HUES64 (cell line): ENCODE results near the gene RYR3.

Source experiments
- H3K27ac ChIP-seq: 2 replicates; pipeline ENCODE4 v1.7.0; 2013; ENCODE audit warnings: low read depth, low read length, inconsistent platforms
- H3K27me3 ChIP-seq: 2 replicates; pipeline ENCODE4 v1.6.1; 2013; ENCODE audit warnings: mild to moderate bottlenecking, low read length; ENCODE audit not compliant: insufficient read depth
- H3K36me3 ChIP-seq: 2 replicates; pipeline ENCODE4 v1.6.1; 2013; ENCODE audit warnings: mild to moderate bottlenecking, low read length; ENCODE audit not compliant: insufficient read depth
- H3K4me1 ChIP-seq: 2 replicates; pipeline ENCODE4 v1.6.1; 2013; ENCODE audit warnings: mild to moderate bottlenecking, low read length, moderate library complexity; ENCODE audit not compliant: insufficient read depth
- H3K4me3 ChIP-seq: 2 replicates; pipeline ENCODE4 v1.5.1; 2013; ENCODE audit warnings: mild to moderate bottlenecking, low read length, moderate library complexity
- H3K9ac ChIP-seq: 2 replicates; pipeline ENCODE4 v1.6.1; 2013; ENCODE audit warnings: mild to moderate bottlenecking, low read depth, low read length
- H3K9me3 ChIP-seq: 2 replicates; pipeline ENCODE4 v1.6.1; 2013; ENCODE audit warnings: low read depth, low read length; ENCODE audit not compliant: insufficient read depth
- WGBS: fragments of 150-250, 120-280 bp; methylation state at CpG from one replicate; pipeline ENCODE4 v1.1.7; 2013; ENCODE audit warnings: missing lambda C conversion rate; 5-methylcytosine and 5-hydroxymethylcytosine counted together

RYR3 gene

GRCh38 chr15:33358306-33358705 is 47.5 kb downstream of the RYR3 start:
- H3K4me3 ChIP-seq, result no peak overlapping the region
- no peak overlapping the region for H3K9ac ChIP-seq
- H3K36me3 ChIP-seq, result no peaks in the 10 kb centered on the region
- 77% methylated on average over 1 of the region's 2 CpGs for WGBS
- no peaks in the 10 kb centered on the region for H3K27me3 ChIP-seq
- peaks cover 12% of the 10 kb centered on the region; the same call in 1 of the 2 replicates for H3K4me1 ChIP-seq
- no peak overlapping the region; the same call in 1 of the 2 replicates for H3K27ac ChIP-seq
- no peaks in the 10 kb centered on the region for H3K9me3 ChIP-seq

- Histone ChIP-seq H3K27me3 (no peaks in the 10 kb centered on the region), H3K27ac (no peak overlapping the region), H3K36me3 (no peaks in the 10 kb centered on the region), H3K4me3 (no peak overlapping the region), H3K9ac (no peak overlapping the region), H3K4me1 (peaks cover 6% of the 10 kb centered on the region; the same call in 1 of the 2 replicates), H3K9me3 (no peaks in the 10 kb centered on the region)
- WGBS, result 86% methylated on average over 1 of the region's 1 CpG
Measured at GRCh38 chr15:33360886-33361285, 50.1 kb downstream of the RYR3 start.

DNA sequence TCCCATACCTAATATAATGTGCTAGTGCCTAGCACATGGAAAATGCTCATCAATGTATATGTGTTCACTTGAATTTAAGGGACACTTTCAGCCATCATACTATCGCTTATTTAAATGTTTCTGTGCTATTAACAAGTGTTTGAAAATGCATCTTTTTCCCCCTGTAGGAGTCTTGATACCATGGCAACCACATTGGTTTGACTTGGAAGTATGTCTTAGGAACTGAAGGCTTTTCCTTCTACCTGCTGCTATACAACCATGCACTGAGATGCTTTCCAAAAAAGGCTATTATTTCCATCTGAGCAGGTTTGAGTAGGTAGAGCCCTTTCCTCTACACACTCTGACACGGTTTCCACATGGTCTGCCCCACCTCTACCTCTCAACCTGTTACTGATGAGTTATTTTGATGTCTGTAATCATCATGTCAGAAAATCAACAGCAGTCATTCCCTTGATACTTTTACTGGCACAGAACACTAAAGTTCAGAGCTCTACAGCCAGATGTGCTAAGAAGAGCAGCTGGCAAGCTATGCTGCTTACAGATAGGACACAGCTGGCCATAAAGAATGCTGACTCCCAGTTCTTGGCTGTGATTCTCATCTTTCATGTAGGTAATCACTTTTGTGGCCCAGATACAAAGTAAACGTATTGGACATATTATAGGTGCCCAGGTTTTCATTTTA is 59.3 kb downstream of the RYR3 start:
- Histone ChIP-seq H3K27me3 (no peaks in the 10 kb centered on the region), H3K9me3 (no peaks in the 10 kb centered on the region), H3K36me3 (no peaks in the 10 kb centered on the region), H3K9ac (no peak overlapping the region), H3K4me1 (no peaks in the 10 kb centered on the region), H3K27ac (no peak overlapping the region), H3K4me3 (no peak overlapping the region)
- 95% methylated on average over 2 of the region's 3 CpGs for WGBS

DNA sequence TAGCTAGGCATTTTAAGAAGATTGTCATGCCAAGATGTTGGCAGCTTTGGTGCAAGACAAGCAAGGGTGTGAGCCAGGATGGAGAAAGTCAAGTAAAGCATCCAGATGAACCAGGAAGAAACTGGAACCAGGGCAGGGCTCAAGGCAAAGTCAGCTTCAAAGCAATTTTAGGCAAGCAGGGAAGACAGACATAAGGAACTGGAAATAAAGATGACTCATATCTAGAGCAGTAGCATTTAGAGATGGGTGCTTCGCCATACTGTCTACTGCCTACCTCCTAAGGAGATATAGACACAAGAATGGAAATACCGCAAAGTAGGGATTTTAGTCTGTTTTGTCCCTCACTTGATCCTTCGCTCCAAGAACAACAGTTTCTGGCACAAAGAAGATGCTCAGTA is 59.9 kb downstream of the RYR3 start:
- WGBS, result 94% methylated on average over 3 of the region's 3 CpGs
- Histone ChIP-seq H3K4me3 (no peak overlapping the region), H3K9ac (no peak overlapping the region), H3K27me3 (no peaks in the 10 kb centered on the region), H3K4me1 (no peaks in the 10 kb centered on the region), H3K9me3 (no peaks in the 10 kb centered on the region), H3K36me3 (no peaks in the 10 kb centered on the region), H3K27ac (no peak overlapping the region)

GRCh38 chr15:33371159-33371558 is 60.4 kb downstream of the RYR3 start:
- H3K27ac ChIP-seq, result no peak overlapping the region
- no peaks in the 10 kb centered on the region for H3K4me1 ChIP-seq
- no peaks in the 10 kb centered on the region for H3K27me3 ChIP-seq
- no peak overlapping the region for H3K9ac ChIP-seq
- no peaks in the 10 kb centered on the region for H3K36me3 ChIP-seq
- WGBS, result 89% methylated on average over 2 of the region's 3 CpGs
- H3K9me3 ChIP-seq, result no peaks in the 10 kb centered on the region
- no peak overlapping the region for H3K4me3 ChIP-seq

DNA sequence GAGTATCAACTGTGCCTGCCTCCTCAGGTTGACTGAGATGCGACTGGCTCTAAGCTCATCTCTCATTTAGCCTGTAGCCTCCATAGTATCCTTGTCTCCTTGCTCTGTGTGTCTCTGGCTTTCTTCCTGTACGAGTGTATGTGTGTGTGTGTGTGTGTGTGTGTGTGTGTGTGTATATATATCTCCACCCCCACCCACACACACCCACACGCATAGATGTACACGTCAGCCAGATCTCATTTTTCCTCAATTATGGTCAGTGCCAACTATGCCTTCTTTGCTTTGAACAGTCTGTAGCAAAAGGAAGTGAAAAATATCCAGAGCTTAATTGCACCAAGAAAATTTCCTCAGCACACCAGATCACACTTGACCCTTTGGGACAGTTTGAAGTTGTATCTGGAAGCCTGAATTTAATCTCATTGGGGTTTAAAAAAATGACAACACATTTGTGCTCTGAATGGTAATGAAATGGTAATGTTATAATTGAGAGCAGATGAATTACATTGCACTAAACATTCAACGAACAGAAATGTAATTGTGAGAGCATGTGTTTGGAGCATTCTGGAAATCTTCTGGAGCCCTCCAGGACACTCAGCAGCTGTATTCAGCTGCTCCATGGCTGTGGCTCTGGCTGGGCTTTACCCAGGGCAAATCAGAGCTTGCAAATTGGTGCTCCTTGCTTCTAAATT is 63.6 kb downstream of the RYR3 start:
- Histone ChIP-seq H3K9ac (no peak overlapping the region), H3K9me3 (no peaks in the 10 kb centered on the region), H3K4me1 (no peaks in the 10 kb centered on the region), H3K27me3 (no peaks in the 10 kb centered on the region), H3K27ac (no peak overlapping the region), H3K36me3 (no peaks in the 10 kb centered on the region), H3K4me3 (no peak overlapping the region)
- 94% methylated on average over 4 of the region's 5 CpGs for WGBS

DNA sequence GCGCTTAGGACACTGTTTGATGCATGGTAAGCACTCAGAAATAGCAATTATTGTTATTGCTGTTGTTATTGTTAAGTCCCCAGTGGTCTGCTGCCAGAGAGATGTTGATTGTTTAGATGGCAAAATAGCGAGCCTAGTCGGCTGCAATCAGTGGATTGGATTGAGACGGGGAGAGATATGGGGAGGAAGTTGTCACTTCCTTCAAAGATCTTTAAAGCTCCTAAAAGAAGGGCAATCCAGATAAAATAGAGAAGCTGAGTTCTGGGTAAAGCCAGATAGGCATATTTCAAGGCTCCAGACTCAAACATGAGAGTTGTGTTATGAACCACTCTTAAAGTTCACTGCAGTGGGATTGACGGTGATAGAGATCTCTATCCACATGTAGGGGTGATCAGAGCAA is 64.5 kb downstream of the RYR3 start:
- no peak overlapping the region for H3K9ac ChIP-seq
- no peaks in the 10 kb centered on the region for H3K4me1 ChIP-seq
- H3K4me3 ChIP-seq, result no peak overlapping the region
- WGBS, result 87% methylated on average over 5 of the region's 5 CpGs
- H3K36me3 ChIP-seq, result no peaks in the 10 kb centered on the region
- H3K27me3 ChIP-seq, result no peaks in the 10 kb centered on the region
- no peak overlapping the region for H3K27ac ChIP-seq
- no peaks in the 10 kb centered on the region for H3K9me3 ChIP-seq

DNA sequence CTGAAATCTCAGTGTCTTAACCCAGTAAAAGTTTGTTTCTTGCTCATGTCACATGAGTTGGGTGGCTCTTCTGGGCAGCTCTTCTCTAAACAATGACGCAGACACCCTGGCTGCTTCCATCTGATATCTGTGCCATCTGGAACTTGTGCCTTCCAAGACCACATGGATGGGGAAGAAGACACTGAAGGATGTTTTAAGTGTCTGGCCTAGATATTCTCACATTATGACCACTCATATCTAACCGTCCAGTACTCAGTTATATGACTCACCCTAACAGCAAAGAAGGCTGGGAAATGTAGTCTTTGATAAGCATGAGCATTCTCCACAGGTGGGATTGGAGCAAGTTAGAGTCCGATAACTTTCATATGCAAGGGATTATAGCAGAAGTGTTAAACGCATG is 66.4 kb downstream of the RYR3 start:
- Histone ChIP-seq H3K4me1 (no peaks in the 10 kb centered on the region), H3K9me3 (no peaks in the 10 kb centered on the region), H3K27me3 (no peaks in the 10 kb centered on the region), H3K27ac (no peak overlapping the region), H3K36me3 (no peaks in the 10 kb centered on the region), H3K9ac (no peak overlapping the region), H3K4me3 (no peak overlapping the region)
- WGBS, result 100% methylated on average over 3 of the region's 4 CpGs

DNA sequence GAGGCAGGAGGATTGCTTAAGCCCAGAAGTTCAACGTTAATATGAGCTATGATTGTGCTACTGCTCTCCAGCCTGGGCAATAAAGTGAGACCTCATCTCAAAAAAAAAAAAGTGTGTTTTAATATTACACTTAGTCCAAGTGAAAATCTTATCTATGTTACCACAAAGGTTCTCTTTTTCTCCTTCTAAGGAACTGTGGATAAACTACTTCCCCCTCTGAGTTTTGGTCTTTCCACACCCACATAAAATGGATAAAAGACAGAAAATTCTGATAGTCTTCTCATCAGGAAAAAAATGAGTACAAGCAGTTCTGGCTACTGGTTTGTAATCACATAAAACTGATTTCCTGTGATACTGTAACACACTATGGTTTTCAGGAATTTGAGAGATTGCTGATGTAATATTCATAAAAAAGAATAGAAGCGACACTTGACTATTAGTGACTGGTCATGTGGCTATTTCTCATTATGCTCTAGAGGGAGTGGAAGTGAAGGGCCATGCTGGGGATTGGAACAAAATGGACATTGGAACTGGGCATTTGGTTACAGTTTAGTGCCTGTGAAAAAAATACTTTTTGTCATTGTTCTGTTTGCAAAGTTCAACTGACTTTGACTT is 68.2 kb downstream of the RYR3 start:
- Histone ChIP-seq H3K27ac (no peak overlapping the region), H3K36me3 (no peaks in the 10 kb centered on the region), H3K4me3 (no peak overlapping the region), H3K27me3 (no peaks in the 10 kb centered on the region), H3K9me3 (no peaks in the 10 kb centered on the region), H3K4me1 (no peaks in the 10 kb centered on the region), H3K9ac (no peak overlapping the region)
- 100% methylated on average over 2 of the region's 2 CpGs for WGBS

DNA sequence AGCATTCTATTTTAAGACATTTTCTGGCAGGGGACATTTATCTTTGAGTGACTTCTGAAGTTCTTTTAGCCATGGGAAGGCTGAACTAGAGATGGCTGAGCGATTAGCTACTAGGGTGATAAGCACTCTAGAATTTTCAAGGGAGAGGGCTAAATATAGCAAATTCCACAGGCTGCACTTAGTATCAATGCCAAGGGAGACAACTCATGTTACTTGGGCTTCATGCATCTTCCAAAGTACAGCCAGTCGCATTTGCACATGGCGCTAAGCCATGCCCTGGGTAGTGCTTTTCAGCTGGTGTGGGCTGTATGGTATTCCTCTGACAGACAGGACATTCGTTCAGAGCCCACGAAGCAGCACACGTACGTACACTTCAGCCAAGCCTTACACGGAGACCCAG is 69.6 kb downstream of the RYR3 start:
- no peak overlapping the region for H3K9ac ChIP-seq
- no peak overlapping the region for H3K4me3 ChIP-seq
- H3K27ac ChIP-seq, result no peak overlapping the region
- no peaks in the 10 kb centered on the region for H3K36me3 ChIP-seq
- no peaks in the 10 kb centered on the region for H3K4me1 ChIP-seq
- WGBS, result 94% methylated on average over 8 of the region's 8 CpGs
- no peaks in the 10 kb centered on the region for H3K27me3 ChIP-seq
- no peaks in the 10 kb centered on the region for H3K9me3 ChIP-seq

- no peaks in the 10 kb centered on the region for H3K36me3 ChIP-seq
- WGBS, result 89% methylated on average over 1 of the region's 3 CpGs
- H3K4me1 ChIP-seq, result no peaks in the 10 kb centered on the region
- H3K9me3 ChIP-seq, result no peaks in the 10 kb centered on the region
- H3K27ac ChIP-seq, result no peak overlapping the region
- H3K9ac ChIP-seq, result no peak overlapping the region
- no peaks in the 10 kb centered on the region for H3K27me3 ChIP-seq
- H3K4me3 ChIP-seq, result no peak overlapping the region
Measured at GRCh38 chr15:33382491-33382890, 71.7 kb downstream of the RYR3 start.
